Inferior parietal cortex (tissue), 1 donor: ENCODE data around the gene SORL1-AS1.

Experiments used
- DNase-seq: peaks from one replicate; pipeline ENCODE4 v3.0.0-alpha.2; 2016; ENCODE audit errors: extremely low spot score

Gene SORL1-AS1

DNA sequence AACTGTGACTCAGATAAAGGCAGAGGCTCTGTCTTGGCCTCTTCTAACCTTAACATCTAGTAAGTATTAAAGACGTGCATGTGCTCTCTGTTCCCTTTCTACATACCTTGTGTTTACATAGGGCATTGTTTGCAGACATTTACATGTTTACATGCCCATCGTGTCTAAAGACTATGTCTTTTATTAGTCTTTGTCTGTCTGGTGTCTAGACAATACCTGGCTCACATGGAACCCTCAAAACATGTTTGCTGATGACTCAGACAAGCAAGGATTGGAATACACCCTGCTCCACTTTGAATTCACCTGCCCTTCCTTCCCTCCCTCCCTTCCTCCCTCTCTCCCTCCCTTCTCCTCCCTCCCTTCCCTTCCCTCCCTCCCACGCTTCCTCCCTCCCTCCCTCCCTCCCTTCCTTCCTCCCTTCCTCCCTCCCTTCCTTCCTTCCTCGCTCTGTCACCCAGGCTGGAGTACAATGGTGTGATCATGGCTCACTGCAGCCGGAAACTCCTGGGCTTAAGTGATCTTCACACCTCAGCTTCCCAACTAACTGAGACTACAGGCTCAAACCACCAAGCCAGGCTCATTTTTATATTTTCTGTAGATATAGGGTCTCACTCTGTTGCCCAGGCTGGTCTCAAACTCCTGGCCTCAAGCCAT lies 23.7 kb upstream of the SORL1-AS1 start:
- DNase-seq, result no peak

DNA sequence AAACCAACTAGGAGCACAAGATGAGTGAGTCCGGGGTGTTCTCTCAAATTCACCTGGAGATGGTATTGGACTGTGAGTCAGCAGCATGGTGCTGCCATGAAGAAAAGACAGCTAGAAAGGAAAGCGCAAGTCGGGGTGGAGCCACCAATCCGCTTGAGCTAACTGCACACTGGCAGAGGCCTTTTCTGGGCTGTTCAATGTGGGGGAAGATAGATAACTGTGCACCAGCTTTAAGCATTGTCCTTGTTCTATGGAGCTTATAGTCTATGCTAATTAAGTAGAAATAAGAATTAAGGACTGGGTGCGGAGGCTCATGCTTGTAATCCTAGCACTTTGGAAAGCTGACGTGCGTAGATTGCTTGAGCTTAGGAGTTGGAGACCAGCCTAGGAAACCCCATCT lies 21.9 kb upstream of the SORL1-AS1 start:
- DNase-seq, result no peak

DNA sequence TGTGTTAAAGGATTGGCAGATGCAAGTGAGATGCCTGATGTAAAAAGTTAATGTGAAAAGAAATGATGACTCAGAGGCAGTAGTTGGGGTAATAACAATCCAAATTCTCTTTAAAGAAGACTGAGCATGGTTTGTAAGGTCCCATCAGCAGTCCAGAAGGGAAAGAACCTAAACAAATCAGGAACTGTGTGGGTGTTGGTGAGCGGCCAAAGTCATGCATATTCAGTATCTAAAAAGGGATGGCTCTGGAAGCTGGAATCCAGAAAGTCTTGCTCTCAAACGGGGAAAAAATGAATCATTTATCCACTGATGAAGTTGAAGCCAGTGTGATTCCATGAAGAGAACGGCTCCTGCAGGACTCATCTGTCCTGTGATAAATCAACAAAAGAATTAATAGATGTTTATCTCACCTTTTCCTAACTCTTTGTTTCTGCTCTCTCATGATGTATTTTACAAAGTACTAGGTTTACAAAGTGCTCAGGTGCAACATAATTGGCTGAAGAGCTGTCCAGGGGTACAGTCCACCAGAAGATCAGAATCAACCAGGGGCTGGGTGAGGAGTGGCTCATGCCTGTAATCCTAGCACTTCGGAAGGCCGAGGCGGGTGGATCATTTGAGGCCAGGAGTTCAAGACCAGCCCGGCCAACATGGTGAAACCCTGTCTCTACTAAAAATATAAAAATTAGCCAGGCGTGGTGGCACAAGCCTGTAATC lies 20.5 kb upstream of the SORL1-AS1 start:
- DNase-seq, result peak; percentile 69

DNA sequence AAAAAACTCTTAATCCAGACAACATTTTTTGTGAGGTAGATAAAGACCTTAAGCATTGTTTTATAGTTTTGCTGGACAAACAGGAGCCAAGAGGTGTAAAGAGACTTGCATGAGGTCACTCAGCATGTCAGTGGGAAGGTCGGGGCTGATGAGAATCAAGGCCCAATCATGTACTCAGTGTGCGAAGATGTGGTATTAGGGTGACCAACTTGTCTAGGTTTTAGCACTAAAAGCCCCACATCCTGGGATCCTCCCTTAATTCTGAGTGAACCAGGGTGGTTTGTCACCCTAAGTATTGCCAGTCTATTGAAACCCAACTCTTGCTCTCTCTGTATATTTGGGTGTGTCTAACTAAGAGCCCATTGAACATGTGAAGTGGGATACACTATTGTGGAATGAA lies 19.5 kb upstream of the SORL1-AS1 start:
- DNase-seq, result no peak

DNA sequence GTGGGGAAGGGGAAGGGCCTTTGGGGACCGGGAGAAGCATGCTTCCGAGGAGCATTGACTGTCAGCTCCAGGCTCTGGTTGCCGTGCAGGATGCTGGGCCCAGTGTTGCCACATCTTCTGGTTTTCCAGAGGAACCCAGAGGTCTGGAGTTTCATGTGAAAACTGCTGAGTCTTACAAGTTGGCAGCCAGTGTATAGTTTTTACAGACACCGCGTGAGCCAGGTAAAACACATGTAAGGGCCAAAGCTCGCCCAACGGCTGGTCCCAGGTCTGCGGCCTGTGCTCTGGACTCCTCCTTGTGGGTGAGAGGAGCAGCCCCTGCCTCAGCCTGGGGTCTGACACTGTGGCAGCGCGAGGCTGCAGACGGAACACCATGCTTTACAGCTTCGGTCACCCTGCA lies 18.4 kb upstream of the SORL1-AS1 start:
- DNase-seq, result no peak

DNA sequence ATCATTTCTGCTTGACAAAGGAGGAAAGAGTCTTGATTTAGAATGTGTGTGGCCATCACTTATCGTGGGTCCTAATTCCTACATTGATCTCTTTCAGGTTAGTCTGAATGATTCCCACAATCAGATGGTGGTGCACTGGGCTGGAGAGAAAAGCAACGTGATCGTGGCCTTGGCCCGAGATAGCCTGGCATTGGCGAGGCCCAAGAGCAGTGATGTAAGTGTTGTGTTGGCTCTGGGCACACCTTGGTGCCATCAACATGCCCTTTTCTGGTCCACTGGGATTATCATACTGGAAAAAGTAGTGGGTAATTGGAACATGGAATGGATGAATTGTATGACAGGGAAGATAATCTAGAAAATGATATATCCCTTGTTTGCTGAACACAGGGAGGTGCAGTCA lies 17.1 kb upstream of the SORL1-AS1 start:
- DNase-seq, result no peak

DNA sequence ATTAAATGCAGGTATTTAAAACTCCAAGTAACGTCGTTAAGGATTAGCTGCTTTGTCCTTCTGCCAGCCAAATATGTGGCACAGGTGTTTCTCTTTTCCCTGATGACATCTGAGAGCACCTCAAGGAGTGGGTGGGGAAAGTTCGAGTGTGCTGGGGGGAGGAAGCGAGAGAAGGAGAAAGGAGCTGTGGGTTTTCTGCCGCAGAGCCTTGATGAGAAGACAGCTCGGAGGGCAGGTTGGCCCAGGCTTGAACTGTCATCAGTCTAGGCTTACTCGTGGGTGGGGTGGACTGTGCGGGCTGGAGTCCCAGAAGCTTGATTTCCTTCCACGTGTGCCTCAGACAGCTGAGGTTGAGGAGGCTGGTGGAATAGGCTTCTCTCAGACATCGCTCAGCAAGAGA lies 15.2 kb upstream of the SORL1-AS1 start:
- no peak for DNase-seq

DNA sequence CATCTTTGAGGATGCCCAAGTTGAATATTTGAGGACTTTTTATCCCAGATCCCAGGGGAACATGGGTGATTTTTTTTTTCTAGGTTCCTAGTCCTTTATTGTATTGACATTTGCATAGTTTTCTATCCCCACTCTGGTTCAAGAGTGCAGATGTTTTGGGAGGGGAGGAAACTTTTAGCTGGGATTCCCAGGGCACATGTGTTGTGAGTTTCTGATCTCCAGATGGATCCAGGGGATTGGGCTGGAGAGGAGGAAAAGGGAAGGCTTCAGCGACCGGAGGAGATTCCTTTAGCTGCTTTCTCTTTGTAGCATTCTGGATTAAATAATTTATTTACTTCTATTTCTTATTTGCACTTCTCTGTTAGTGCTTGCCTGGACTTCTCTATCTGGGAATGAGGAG lies 14.7 kb upstream of the SORL1-AS1 start:
- no peak for DNase-seq

DNA sequence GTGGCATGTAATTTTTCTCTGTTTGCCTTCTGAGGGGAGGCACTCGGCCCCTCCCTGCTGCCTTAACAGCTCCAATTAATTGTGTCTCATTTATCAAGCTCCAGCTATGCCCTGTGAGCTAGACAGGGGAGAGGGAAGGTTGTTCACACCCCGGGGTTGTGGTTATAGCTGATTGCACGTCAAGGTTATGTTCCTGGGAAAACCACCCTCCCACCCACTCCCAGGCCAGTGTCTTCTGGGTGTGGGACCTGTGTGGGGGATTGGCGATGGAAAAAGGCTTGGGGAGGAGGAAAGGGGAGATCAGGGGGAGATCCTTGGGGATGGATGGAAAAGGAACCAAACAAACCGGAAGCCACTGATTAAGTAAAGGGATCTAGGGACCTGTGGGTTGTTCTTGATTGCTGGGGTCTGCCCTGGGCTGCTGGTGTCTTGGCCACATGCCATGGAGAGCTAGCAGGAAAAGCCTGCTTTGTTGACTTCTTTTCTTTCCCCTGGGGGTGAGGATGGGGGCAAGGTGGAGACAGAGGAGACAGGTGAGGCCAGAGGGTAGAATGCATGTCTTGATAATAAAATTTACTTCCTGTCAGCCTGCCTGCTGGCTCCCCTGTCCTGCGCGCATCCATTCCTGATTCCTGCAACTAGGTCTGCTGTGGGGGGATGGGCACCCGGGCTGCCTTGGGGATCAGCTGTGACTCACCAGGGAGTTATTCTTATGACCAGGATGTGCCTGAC lies 13.5 kb upstream of the SORL1-AS1 start:
- DNase-seq, result no peak

DNA sequence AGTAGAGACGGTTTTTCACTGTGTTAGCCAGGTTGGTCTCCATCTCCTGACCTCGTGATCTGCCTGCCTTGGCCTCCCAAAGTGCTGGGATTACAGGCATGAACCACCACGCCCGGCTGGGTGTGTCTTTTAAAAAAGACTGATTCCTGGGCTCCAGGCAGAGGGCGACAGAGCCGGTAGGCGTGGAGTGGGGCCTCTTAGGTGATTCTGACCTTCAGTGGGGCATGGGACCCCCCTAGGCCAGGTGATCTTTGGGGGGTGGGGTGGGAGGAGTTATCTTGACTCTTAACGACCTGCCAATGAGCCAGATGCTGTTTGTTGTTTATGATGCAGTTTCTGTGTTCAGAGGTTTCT lies 12.9 kb upstream of the SORL1-AS1 start:
- no peak for DNase-seq

DNA sequence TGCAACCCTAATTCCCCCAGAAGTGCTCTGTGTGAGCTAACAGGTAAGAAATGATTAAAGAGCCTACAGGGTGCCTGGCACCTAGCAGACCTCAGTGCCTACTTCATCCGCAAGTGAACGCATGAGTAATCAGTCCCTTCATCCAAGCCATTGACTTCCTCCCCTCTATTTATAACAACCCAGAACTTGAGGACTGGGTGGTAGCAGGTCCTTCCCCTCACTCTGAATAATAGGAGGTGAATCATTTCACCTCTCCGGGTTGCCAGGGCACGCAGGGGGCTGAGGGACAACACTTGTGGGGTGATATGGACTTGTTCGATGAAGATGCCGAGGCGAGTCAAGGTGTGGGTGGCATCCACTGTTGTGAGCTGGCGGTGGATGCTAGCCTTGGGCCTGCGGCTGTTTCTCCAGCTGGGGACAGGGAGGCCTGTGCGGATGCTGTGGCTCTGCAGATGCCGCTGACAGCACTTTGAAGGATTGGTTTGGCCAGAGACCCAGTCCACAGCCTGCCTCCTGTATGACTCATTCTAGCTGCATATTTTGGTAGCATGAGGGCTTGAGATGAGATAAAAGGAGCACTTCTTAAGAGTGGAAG lies 11.7 kb upstream of the SORL1-AS1 start:
- DNase-seq, result no peak

DNA sequence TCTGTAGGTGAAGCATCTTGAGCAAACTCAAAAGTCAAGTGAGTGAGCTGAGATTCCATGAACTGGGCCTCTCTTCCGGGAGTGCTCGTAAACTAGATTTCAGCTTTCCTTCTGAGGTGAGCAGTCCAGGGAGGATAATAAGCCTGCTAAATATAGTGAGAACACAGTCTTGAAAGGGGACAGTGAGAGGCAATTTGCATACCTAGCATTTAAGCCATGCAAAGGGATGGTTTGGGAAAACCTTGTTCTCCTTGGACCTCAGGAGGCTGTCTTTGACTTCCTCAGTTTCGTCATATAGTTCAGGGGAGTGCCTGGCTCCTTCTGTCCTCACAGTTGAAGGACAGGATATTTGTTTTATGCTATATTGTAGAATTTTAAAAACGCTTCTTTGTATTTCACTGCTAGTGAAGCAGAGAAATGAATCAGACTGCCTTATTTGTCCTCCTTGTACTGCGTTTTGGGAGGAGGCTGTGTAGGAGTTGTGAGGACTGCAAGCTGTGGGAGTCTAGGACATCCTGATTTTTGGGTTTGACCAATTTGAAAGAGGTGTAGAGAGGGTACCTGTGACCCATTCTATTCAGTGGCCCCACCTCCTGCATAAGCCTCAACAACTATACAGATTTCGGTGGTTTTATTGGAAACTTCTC lies 11.0 kb upstream of the SORL1-AS1 start:
- DNase-seq, result no peak

DNA sequence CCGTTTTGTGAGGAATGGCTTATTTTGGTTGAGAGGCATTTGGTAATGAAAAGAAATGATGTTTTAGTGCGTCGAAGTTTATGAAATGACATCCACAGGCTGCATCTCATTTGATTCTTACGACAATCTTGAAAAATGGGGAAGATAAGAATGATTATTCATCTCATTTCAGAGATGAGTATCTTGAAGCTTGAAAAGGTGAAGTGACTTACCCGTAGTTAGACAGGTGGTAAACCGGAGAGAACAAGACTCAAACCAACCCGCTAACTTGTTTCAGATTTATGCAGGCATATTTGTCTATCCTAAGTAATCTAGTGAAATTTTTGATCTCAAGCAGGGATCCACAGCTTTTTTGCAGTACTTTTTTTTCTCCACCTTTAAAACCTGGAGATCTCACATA lies 9.1 kb upstream of the SORL1-AS1 start:
- no peak for DNase-seq

DNA sequence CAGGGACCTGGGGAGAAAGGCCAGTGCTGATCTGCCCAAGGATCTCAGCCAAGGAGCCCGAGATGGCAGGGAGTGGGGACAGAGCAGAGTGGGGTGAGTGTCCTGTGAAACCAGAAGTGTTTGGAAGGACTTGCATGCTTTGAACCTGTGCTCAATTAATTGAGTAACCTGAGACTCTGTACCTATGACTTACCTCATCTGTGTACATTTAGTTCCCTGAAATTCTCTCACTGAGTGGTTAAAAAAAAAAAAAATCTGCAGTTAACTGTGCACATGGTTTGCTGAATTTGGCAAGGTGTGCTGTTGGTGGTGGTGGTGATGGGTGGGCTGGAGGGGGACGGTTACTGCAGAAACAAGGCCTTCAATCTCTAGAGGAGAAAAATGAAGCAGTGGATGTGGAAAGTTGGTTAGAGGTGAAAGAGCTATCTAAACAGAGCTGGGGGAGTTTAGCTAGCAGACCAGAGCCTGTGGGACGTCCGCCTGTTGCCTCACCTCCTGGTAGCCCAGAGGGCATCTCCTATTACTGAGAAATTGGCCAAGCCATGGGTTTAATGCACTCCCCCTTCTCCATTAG lies 8.3 kb upstream of the SORL1-AS1 start:
- DNase-seq, result no peak

DNA sequence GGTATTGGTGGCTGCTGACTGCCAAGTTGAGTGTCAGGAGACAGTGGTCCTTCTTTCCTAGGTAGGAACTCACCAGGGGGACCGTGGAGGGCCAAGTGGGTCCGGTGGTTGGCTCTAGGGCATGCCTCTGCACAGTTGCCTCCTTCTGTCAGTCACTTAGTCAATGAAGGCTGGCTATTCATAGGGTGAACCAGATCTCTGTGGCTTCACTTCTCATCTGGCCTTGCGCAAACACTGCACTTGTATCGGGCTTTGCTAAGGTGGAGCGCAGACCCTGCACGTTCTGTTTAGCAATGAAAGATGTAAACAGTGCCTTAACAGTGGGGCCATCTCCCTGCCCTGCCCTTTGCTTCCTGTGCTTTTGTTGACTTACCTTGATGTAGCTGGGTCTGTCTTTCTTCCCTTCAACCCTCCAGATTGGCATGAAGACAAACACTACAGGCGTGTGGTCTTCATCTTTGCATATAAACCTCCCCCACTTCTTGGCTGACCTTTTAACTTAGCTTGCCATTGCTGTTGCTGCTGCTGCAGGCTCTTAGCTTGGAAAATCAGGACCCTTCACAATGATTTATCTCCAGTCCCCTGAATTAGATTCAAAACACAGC lies 6.7 kb upstream of the SORL1-AS1 start:
- no peak for DNase-seq

DNA sequence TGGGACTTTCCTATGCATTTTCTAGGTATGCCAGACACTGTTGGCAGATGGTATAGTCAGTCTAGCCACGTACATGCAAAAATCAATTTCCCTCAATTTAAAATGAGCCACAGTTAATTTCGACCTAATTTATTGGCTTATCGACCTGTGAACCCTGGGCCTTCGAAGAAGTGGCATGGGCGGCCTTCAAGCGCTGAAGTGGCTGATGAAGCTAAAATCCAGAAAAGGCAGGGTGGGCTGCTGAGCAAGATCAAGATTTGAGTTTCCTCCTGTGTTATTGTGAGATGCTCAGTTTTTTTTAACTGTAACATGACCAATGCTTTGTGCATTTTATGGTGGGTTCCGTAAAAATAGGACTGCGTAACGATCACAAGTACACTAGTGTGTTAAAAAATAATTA lies 5.8 kb upstream of the SORL1-AS1 start:
- DNase-seq, result no peak

DNA sequence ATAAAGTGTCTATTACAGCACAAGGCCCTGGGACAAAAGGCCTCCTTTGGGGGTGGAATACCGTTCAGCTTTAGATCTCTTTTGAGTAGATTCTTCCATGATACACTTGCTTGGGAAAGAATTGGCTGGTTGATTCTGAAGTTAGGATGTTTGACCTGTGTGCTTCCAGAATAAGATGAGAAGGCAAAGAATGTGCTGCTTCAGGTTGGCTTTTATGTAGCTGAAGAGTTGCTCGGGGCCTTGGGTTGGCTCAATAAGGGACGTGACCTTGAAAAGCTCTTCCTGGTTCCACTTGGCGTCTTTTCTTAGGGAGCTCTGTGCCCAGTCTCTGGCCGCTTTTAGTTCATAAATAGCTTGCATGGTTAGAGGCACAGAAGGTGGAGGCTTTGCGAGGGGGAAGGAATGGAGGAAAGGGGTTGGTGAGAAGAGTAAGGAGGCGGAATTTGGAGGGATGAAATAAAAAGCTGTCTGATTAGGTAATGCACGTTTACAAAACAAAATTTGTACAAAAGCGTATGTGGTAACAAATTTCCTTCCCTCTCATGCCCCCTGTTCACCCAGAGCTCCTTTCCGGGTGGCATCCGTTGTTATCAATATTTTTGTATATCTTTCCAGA lies 4.2 kb upstream of the SORL1-AS1 start:
- DNase-seq, result no peak

DNA sequence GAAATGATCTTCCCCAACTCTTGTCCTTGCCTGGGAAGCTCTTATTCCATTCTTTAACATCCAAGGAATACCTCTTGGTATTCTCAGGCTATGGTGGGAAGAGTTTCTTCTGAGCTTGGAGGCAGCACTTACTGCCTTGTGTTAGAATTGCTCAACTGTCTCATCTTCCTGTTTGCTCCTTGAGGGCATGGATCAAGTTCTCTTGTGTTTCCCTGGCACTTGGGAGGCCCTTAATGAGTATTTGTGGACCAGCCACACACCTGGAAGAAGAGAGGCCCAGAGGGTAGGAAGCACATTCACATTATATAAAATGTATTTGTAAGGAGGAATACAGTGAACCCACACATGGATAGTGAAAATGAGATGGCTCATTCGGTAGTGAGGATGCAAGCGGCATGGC lies 3.4 kb upstream of the SORL1-AS1 start:
- DNase-seq, result no peak

DNA sequence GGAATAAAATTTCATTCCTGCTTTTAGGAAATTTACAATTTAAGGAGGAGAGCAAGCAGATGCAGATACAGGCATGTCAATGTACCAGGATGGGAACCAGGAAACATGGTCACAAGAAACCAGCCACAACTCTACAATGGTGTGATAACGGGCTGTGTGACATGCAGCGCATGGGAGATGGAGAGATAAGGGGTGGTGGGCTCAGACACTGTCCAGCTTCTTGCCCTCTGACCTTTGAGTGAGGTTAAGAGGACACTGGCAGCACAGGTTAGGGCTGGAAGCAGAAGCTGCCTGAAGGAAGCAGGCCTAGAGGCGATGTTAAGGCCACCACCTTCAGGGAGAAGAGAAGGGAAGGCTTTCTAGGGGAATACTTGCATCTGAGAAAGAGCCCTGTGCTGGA lies 2.3 kb upstream of the SORL1-AS1 start:
- no peak for DNase-seq

DNA sequence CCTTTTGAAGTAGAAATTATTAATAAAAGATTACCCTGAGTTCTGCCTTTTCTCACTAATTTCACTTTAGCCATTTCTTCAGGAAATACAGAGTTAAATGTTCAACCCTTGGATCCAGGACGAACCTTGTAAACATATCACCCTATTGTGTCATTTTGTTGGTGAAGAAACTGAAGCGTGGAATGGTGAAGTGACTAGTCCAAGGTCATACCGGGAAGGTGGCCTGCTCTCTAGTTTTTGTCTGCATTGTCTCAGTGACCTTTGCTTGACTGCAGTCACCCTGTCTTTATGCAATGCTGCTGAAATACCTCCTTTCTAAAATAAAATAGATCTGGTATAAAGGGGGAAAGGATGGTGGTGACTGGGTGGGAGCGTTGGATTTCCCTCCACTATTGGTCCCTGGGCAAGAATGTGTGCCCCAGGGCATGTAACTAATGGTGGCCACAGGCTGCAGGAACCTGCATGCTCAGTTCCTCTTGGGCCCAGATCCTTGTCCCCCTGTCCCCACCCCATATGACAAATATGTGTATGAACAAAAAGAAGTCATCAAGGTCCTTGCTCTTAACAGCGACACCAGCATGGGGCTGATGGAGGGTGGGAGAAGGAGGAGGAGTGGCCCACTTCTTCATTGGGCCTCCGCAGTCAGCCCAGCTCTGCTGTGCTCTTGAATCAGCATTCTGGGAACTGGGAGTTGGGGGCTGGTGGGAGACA lies 977 bp upstream of the SORL1-AS1 start:
- no peak for DNase-seq
